DMS 273 treated with DMSO at 0.1 percent for 48 hours (cell line): ENCODE measurements around the gene CBX2.

Source experiments
- DNase-seq: peaks from one replicate; lab custom pipeline; 2025; lab: John Stamatoyannopoulos, UW

Gene CBX2

DNA sequence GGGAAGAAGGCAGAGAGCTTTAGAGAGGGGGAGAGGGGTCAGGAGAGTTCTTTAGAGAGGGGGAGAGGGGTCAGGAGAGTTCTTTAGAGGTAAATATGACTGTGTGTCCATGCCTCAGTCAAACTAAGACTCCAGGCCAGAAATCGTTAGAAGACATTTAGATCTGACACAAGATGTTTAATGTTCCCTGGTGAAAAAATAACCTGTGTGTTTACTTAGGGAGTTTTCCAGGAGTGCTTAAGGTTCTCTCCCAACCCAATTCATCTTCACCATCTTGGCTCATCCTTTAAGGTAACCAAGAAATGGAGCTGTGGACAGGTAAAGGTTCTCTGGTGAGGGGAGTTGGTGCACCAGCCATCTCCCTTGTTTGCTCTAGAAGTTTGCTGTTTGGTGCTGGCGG is 51.5 kb downstream of the CBX2 start:
- no peak for DNase-seq

GRCh38 chr17:79830303-79830702 is 52.4 kb downstream of the CBX2 start:
- DNase-seq: no peak

GRCh38 chr17:79830763-79831264 is 52.9 kb downstream of the CBX2 start:
- no peak for DNase-seq

GRCh38 chr17:79831265-79832217 is 53.6 kb downstream of the CBX2 start:
- DNase-seq: no peak

DNA sequence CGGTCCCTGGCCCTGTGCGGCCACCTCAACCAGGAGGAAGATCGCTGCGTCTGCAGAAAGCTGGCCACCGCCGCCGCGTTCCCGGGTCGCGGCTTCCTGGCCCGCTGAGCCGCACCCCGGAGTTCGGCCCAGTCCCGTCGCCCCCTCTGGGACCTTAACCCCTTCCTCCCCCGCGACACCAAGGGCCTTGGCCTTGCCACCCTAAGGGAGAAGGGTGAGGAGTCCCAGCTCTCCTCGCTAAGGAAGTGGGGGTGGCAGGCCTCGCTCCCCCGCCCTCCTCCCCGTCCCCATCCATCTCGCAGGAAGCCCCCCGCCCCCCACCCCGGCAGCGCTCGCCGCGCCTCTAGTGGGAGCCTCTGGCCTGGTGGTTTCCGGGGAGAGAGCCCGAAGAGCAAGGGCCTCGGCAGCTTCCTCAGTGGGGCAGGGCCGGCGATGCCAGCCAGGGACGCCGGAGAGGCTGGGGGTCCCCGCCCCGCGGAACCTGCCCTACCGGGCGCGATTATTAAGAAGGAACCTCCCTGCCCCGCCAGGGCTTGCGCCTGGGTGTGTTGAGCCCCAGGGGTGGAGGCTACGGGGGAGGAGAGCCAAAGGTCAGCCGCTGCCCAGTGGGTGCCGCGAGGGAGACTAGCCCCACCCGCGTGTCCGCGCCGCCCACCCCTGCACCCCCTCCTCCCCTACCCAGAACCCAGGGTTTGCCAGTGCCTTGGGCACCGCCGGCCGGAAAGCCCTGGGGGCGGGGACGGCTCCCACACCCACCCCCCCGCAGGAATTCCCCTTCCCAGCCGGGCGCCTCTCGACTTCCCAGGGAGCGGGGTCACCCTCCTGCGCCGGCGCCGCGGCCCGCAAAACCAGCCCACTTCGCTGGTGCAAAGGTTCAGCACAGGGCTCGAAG is 54.5 kb downstream of the CBX2 start:
- DNase-seq: no peak

- no peak for DNase-seq
These were observed 55.1 kb downstream of the CBX2 start for GRCh38 chr17:79833110-79833450.

GRCh38 chr17:79833744-79834564 is 56.0 kb downstream of the CBX2 start:
- no peak for DNase-seq

- DNase-seq: no peak
These were observed 56.9 kb downstream of the CBX2 start for GRCh38 chr17:79834565-79835469.

- no peak for DNase-seq
These were observed 57.5 kb downstream of the CBX2 start for GRCh38 chr17:79835470-79835899.

GRCh38 chr17:79835953-79836509 is 58.1 kb downstream of the CBX2 start:
- no peak for DNase-seq

DNA sequence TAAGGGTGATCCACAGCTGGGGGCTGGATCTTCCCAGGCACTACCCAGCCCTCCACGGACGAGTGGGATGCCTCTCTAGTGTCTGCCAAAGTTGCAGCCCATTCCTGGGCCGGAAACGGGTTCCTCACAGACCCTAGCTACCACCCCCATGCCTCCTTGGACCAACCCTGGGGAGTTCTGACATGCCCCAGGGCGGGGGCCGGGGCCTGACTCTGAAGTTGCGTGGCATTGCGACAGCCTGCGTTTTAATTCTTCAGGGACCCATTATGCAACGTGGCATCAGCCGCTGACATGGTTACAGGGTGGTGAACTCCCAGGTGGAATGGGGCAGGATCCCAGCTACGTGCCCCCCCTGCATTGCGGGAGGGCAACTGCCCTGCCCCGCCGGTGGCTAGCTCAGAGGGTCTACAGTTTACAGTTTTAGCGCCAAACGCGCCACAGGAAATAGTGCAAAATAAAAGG is 58.6 kb downstream of the CBX2 start:
- no peak for DNase-seq

DNA sequence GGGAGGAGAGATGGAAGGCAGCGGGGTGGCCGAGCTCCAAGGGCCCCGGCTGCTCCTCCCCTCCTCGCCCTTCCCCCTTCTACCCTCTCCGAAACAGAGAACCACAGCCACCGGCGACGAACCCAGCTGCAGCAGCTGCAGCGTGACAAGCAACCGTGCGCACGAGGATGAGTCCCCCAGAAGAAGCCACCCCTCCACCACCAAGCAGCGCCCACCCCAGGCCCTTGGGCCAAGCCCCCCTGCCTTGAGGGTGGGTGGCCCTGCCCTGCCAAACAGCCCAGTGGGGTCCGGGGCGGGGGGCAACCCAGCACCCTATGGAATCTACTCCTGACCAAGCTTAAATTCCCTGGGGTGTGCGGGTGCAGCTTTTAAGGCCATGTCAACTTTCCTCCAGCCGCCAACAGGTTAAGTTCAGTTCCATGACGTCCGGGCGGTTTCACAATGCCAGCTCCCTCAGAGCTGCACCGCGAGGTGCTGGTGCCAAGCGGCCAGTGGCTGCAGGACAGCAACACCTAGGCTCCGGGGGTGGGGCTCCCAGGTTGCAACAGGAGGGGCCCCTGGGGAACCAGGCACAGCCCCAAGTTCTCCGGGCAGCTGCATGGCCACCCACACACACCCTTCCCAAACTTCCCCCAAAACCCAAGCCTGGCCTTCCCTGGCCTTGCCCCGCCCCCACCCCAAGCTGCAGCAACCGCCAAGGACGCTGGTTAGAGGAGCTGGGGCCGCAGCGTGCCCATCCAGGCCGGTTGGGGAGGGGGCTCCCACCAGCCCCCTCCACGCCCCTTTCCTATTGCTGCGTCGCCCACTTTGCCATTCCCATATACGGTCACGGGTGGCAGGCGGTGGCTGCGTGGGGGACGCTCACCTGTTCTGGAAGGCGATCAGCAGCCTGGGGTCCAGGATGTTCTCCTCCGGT is 59.3 kb downstream of the CBX2 start:
- no peak for DNase-seq
